HG02763 (cell line): Measurements from ENCODE around the gene NLGN3.
"Not testable (repeated sequence)": the region's sequence is repeated elsewhere in the genome, so short reads cannot be mapped to it uniquely, and the experiment has no call there.

Experiments used
- ATAC-seq: cut with Tn5 transposase; IDR thresholded peaks from one replicate; pipeline ENCODE4 v1.9.1; 2021; ENCODE audit warnings: mild to moderate bottlenecking, moderate library complexity; ENCODE audit not compliant: unreplicated experiment

Gene NLGN3

GRCh38 chrX:71168134-71168533, 23.5 kb downstream of the NLGN3 start:
- no peak for ATAC-seq

GRCh38 chrX:71169586-71169985, 24.9 kb downstream of the NLGN3 start:
- no peak for ATAC-seq

DNA sequence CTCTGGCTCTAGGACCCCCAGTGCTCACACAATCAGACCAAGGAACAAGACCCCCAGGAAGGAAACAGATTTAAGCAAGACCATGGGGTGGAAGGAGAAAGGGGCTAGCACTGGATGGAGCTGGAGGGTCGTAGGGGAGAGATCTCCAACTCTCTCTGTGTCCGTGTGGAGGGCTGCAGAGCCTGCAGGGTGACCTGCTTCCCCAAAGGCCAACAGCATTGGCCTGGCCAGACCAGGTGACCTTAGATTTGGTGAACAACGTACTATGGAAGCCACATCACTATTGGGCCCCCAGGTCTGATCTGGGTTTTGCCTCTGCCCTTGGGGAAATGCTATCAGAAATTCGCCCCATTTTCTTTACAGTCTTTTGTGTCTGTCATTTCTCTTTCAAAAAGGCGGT, 26.0 kb downstream of the NLGN3 start:
- no peak for ATAC-seq

DNA sequence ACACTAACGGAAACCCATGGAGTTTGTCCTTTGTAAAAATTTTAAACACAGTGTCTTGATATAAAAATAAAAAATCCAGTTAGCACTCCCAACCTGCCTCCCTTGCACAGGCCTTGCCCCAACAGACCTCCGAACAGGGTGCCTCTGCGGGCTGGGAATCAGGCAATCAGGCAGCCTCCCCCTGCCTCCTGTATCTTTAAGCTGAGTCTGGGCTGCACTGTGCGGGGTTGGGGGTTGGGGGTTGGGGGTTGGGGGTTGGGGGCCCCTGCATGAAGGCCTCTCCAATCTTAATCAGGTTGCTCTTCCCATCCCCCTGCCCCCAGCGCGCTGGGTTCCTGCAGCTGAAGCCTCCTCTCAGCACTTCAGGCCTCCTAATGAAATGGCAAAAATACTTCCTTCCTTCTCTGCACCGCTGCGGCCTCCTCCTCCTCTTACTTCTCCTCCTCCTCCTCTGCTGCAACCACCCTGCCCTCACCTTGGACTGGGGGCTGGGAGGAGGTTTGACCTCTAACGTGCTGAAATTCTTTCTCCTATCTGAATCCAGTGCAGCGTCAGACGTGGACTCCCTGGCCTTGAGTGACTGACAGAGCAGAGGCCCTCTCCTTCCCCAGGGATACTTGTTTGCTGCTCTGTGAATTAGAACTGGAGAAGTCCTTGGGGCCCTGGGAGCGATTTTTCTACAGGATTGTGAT, 26.6 kb downstream of the NLGN3 start:
- no peak for ATAC-seq

GRCh38 chrX:71173440-71173839, 28.8 kb downstream of the NLGN3 start:
- ATAC-seq = no peak

DNA sequence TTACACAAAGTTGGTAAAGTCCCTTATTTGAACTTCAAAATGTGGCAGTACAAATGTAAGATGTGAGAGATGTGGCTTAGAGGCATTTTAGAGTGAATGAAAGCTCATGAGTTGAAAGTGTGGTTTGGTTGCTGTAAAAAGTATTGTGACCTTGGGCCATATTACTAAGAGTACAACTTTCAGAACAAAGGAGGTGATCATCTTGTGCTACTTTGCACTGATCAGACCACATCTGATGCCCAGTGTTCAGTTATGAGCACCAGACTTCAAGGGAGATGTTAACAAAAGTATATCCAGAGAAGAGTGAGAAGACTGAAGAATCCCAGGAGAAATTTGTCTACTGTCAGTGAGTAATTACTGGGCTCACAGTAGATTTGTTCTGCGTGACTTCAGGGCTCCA, 30.2 kb downstream of the NLGN3 start:
- ATAC-seq = no peak

- no peak for ATAC-seq
Observed at GRCh38 chrX:71175531-71175930, 30.9 kb downstream of the NLGN3 start.

GRCh38 chrX:71177327-71177726, 32.7 kb downstream of the NLGN3 start:
- ATAC-seq = no peak

GRCh38 chrX:71178908-71179307, 34.3 kb downstream of the NLGN3 start:
- no peak for ATAC-seq

DNA sequence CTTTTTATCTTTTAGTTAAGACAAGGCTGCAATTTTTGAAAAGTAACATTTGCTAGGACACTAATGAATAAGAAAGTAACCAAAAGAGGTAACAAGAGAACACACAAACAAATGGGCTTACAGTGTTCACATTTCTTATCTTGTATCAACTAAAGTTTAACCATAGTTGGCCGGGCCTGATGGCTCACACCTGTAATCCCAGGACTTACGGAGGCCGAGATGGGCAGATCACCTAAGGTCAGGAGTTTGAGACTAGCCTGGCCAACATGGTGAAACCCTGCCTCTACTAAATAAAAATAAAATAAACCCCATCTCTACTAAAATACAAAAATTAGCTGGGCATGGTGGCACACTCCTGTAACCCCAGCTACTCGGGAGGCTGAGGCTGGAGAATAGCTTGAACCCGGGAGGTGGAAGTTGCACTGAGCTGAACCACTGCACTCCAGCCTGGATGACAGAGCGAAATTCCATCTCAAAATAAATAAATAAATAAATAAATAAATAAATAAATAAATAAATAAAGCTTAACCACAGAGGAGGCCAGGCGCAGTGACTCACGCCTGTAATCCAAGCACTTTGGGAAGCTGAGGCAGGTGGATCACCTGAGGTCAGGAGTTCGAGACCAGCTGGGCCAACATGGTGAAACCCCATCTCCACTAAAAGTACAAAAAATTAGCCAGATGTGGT, 36.1 kb downstream of the NLGN3 start:
- ATAC-seq = not testable (repeated sequence)

- peak; percentile 40 for ATAC-seq
Observed at GRCh38 chrX:71181558-71181909, 36.9 kb downstream of the NLGN3 start.

DNA sequence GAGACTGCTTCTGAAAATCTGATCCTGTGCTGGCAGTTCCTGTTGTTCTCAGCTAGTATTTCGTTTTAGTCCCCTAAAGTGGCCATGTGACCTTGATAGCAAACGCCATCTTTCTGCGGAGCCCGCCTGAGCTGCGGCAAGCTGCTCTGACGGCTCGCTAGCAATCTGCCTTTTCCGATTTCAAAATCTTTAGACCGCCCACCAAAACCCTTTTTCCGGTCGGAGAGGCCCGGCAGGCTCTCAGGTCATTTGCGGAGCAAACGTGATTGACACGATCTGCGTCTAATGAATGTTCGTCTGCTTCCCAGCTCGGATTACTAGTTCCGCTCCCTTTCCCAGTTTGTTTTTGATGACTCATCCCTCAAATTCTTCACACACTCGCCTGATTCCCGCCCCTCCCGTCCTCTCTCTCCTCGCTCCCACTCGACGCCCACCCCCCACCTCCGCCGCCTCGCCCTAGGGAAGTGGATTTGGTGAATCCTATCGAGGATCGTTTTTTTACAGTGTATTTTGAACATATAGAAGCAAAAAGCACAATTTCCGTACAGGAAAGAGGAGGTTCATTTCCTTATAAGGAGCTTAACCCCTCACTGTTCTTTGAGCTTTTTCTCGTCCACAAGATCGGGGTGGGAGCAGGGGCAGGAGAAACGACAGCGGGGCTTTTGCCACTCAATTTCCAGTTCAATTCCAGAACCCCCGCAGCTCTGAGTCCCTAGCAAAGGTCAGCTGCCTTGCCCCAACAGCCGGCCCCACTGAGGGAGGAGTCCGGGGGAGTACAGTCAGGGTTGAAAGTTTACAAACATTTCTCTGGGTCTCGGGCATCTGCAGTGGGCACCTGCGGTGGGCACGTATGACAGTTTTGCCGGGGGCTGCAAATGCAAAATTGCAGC, 37.5 kb downstream of the NLGN3 start:
- peak; percentile 81 for ATAC-seq

DNA sequence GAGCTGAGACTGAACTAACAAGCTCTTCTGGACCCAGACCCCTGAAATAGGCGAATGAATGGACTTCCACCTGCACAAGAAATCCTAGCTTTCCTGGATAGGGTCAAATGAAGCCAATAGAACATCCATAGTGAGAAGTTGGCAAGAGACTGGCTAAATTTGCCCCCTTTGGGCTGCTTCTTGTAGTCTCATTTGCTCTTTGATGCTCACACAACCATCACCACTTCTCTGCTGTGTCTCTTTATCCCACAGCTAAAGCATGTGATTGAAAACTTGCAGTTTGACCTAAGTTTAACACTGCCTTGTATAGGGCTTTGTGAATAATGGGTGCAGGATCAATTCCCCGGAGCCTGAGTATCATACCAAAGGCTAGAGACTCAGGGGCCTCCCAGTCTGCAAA, 38.2 kb downstream of the NLGN3 start:
- ATAC-seq = no peak

GRCh38 chrX:71183341-71183740, 38.7 kb downstream of the NLGN3 start:
- ATAC-seq = no peak

- no peak for ATAC-seq
Observed at GRCh38 chrX:71184092-71184491, 39.5 kb downstream of the NLGN3 start.

- ATAC-seq = no peak
Observed at GRCh38 chrX:71184803-71185495, 40.3 kb downstream of the NLGN3 start.

GRCh38 chrX:71191248-71191647, 46.6 kb downstream of the NLGN3 start:
- no peak for ATAC-seq

GRCh38 chrX:71195964-71196649, 51.5 kb downstream of the NLGN3 start:
- peak; percentile 45 for ATAC-seq

- no peak for ATAC-seq
Observed at GRCh38 chrX:71198066-71198465, 53.4 kb downstream of the NLGN3 start.

DNA sequence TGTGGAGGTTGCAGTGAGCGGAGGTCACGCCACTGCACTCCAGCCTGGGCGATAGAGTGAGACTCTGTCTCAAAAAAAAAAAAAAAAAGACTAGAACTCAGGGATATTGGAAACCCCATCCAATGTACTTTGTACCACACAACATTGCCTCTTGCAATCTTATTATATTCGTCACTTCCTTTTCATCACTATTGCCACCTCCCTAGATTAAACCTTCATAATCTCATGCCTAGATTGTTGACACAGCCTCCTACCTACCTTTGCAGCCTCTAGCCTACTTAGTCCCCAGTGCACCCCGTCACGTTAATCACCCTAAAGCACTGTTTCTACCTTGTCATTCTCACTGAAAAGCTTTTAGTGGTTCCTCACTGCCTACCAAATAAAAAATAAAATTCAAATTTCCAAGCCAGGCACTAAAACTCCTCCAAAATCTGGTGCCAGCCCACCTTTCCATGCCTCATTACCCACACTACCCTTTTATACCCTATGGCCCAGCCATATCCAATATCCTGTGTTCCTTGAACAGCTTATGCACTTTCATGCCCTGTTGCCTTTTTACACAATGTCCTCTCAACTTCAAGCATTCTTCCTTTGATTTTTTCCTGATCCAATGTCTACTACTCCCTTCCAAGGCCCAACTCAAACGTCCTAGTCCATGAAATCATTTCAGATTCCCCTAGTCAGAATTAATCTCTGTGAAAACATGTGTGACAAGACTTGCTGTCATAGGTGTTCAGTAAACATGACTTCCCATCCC, 54.8 kb downstream of the NLGN3 start:
- ATAC-seq = no peak
